Skin of body (tissue), 2 donors: ENCODE measurements around the gene SDCCAG8. TPM values are rescaled to one million over a fixed set of nuclear protein-coding genes. Genes with fewer than 3 reads are reported as not detected.

Source experiments
- DNase-seq: peaks from one replicate; lab custom pipeline; 2025; lab: John Stamatoyannopoulos, UW
- total RNA-seq: library from RNA; depleted of rRNA; stranded (reverse); fragments of >200 nt; gene quantifications from one replicate; pipeline ENCODE4 v1.2.3, GENCODE V29; 2014

SDCCAG8 gene
- total RNA-seq, 1 donor from 2014 or later = 55.0 TPM

- DNase-seq = no peak
Measured at GRCh38 chr1:243499711-243500110, 243.9 kb downstream of the SDCCAG8 start.

GRCh38 chr1:243500512-243500911 lies 244.7 kb downstream of the SDCCAG8 start:
- no peak for DNase-seq

DNA sequence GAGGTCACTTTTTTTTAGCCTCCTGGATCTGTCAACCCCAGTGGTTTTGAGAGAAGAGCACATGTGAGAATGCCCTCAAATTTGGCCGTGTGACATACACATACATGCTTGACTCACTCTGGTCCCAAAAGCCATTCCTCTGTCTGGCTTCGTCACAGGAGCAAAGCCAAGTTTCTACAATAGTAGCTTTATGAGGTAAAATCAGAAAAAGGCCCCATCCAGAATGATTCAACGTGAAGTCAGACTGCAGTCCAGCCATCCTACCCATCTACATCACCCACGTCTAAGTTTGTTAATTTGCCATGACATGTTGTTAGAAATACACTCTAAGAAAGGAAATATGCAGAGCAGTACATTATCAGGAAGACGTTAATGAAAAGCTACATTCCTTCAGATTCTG lies 245.2 kb downstream of the SDCCAG8 start:
- DNase-seq = no peak

DNA sequence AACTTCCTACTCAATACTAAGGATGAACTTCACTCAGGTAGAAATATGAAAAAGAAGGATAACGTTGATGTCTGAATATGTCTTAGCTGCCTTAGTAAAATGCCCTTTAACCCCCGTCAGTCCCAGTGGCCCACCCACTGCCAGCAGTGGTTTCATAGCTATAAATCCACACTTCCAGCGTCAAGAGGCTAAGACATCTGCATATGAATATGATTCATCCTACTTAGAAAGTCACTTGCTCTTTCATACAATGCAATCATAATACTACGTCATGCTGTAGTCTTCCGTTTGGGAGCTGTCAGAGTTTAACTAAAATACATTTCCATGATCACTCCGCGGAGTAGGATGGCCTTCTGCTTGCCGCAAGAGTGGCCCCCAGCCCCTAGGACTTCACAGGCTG lies 247.3 kb downstream of the SDCCAG8 start:
- no peak for DNase-seq

- DNase-seq = no peak
Measured at GRCh38 chr1:243505986-243506689, 250.3 kb downstream of the SDCCAG8 start.

- no peak for DNase-seq
Measured at GRCh38 chr1:243507001-243507671, 251.3 kb downstream of the SDCCAG8 start.

- DNase-seq = no peak
Measured at GRCh38 chr1:243507672-243508302, 251.9 kb downstream of the SDCCAG8 start.

- DNase-seq = no peak
Measured at GRCh38 chr1:243508303-243508713, 252.5 kb downstream of the SDCCAG8 start.

DNA sequence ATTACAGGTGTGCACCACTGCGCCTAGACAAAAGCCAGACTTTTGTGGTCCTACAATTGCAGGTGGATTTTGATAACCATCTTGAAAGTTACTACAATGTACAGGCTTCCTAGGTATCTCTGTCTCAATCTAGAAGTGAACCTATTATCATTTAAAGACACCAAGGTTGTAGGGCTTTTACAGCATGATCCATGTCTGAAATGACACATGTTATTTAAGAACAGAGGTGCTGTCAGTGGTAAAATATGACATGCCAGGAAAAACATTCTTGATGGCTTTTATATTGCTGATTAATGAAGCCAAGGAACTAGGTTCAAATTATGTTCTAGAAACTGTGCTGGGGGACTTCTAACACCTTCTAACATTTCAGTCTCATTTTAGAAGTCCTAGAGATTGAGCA lies 253.1 kb downstream of the SDCCAG8 start:
- DNase-seq = no peak

- DNase-seq = no peak
Measured at GRCh38 chr1:243510928-243511327, 255.1 kb downstream of the SDCCAG8 start.

- DNase-seq = no peak
Measured at GRCh38 chr1:243513726-243514491, 258.1 kb downstream of the SDCCAG8 start.

DNA sequence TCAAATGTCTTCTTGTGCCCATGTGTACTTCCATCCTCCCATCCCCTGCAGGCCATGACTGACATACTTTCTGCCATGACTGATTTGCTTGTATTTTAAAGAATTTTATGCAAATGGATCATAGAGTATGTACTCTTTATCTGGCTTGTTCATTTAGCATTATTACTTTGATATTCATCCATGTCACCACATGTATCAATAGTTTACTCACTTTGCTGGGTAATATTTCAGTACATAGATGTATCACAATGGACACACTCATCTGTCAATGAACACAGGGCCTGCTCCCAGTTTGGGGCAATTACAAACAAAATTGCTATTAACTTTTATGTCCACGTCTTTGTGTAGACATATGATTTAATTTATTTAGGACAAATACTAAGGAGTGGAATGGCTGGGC lies 259.1 kb downstream of the SDCCAG8 start:
- DNase-seq = no peak

DNA sequence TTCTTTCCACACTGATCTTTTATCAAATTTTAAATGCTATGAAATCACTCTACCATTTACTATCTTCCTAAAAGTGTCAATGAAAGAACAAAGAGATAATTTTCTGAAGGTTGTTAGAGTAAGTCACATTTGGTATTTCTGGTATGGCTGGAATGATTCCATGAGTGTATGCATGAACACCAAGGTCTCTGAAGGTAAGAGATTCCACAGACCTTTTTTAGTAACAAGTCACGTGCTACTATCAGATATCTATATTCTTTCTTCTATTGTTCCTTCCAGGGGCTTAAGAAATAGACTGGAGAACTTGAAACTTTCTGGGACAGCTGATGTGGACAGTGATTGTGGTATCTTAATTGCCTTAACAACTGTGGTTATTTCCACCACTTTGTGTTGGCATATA lies 265.0 kb downstream of the SDCCAG8 start:
- DNase-seq = no peak

DNA sequence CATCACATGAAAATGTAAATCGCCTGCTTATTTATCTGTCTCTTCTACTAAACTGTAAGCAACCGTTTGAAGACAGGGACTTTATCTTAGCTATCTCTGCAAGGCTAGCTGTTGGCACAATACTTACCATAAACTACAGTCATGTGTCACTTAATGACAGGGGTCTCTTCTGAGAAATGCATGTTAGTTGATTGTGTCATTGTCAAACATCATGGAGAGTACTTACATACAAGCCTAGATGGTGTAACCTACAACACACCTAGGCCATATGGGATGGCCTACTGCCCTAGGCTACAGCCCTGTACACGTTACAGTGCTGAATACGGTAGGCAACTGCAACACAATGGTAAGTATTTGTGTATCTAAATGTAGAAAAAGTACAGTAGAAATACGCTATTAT lies 267.9 kb downstream of the SDCCAG8 start:
- no peak for DNase-seq

DNA sequence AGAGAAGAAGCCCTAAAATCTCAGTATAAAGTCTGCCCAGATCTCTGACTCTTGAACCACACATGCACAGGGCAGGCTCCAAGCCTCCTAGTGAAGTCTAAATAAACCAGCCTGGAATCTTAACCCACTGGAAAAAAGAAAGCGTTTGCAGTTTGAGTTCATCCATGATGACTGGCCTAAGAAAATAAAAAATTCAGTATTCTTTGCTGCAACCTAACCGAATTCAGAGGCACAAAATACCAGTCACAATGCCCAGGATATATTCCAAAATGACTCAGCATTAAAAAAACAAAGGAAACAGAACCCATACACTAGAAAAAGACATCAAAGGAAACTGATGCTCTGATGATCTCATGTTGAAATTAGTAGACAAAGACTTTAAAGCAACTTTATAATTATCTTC lies 269.2 kb downstream of the SDCCAG8 start:
- no peak for DNase-seq

GRCh38 chr1:243526180-243526579 lies 270.3 kb downstream of the SDCCAG8 start:
- DNase-seq = no peak

GRCh38 chr1:243528459-243529121 lies 272.7 kb downstream of the SDCCAG8 start:
- no peak for DNase-seq

DNA sequence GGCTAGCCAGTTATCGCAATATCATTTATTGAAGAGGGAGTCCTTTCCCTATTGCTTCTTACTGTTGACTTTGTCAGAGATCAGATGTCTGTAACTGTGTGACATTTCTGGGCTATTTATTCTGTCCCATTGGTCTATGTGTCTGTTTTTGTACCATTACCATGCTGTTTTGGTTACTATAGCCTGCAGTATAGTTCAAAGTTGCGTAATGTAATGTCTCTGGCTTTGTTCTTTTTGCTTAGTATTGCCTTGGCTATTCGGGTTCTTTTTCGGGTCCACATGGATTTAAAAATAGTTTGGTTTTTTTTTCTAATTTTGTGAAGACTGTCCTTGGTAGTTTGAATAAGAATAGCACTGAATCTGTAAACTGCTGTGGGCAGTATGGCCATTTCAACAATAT lies 273.7 kb downstream of the SDCCAG8 start:
- no peak for DNase-seq

DNA sequence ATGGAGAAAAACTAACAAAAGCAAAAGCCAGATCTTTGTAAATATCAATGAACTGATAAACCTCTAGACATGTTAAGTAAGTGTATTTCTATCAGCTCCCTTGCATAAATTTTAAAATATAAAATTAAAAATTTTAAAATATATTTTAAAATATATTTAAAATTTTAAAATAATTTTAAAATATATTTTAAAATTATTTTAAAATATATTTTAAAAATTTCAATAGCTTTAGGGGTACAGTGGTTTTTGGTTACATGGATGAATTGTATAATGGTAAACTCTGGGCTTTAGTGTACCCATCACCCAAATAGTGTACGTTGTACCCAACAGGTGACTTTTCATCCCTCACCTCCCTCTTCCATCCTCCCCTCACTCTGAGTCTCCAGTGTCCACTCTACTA lies 279.2 kb downstream of the SDCCAG8 start:
- DNase-seq = no peak

GRCh38 chr1:243539636-243540035 lies 283.8 kb downstream of the SDCCAG8 start:
- no peak for DNase-seq

- DNase-seq = no peak
Measured at GRCh38 chr1:243542739-243543415, 287.0 kb downstream of the SDCCAG8 start.
